ENCODE data around the gene MAPT.

DNA sequence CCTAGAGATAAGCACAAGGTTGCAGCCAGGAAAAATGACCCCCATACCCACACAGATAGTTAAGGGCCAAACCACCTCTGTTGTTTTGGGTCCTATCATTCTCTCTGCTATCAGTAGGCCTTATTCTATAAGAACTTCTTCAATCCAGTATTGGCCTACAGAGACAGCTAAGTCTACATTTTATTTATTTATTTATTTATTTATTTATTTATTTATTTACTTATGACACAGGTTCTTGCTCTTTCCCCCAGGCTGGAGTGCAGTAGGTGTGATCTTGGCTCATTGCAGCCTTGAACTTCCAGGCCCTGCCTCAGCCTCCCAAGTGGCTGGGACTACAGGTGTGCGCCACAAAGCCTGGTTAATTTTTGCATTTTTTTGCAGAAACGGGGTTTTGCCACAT lies 7.5 kb upstream of the MAPT start:
- no peak for TF ChIP-seq EZH2 (optimal IDR thresholded peaks at IDR 0.05; ENCODE audit: low read depth, low read length)
- no peak for TF ChIP-seq CTCF (IDR thresholded peaks at IDR 0.05; ENCODE audit: low read length)
- TF ChIP-seq EZH2phosphoT487 (IDR thresholded peaks at IDR 0.05; ENCODE audit: low read length), result no peak
